ENCODE measurements around the gene EXOC4. TPM values are rescaled to one million over a fixed set of nuclear protein-coding genes. Genes with fewer than 3 reads are reported as not detected.

EXOC4 gene
- total RNA-seq, 3 donors from 2014 or later = 23.9 to 30.4 (median 26.0) TPM

GRCh38 chr7:133290676-133291333 lies 37.9 kb downstream of the EXOC4 start:
- H3K4me1 Mint-ChIP-seq (ENCODE audit: low read depth) = peaks cover 11% of the 10 kb centered on the region
- peak overlapping the region; percentile 13 for H3K4me3 Mint-ChIP-seq
- ATAC-seq = no peak
- H3K36me3 Mint-ChIP-seq (ENCODE audit: insufficient read depth) = peaks cover 37% of the 10 kb centered on the region
- no peaks in the 10 kb centered on the region for H3K27me3 Mint-ChIP-seq (ENCODE audit: low read depth)
- no peaks in the 10 kb centered on the region for H3K9me3 Mint-ChIP-seq
- DNase-seq = no peak

GRCh38 chr7:133292631-133293030 lies 39.8 kb downstream of the EXOC4 start:
- ATAC-seq = no peak
- Mint-ChIP-seq H3K4me3 (no peak overlapping the region), H3K36me3 (ENCODE audit: insufficient read depth) (peaks cover 30% of the 10 kb centered on the region), H3K27me3 (ENCODE audit: low read depth) (no peaks in the 10 kb centered on the region), H3K9me3 (no peaks in the 10 kb centered on the region), H3K4me1 (ENCODE audit: low read depth) (peaks cover 11% of the 10 kb centered on the region)
- no peak for DNase-seq

- Mint-ChIP-seq H3K36me3 (ENCODE audit: insufficient read depth) (peaks cover 26% of the 10 kb centered on the region), H3K4me3 (no peak overlapping the region), H3K27me3 (ENCODE audit: low read depth) (no peaks in the 10 kb centered on the region), H3K9me3 (no peaks in the 10 kb centered on the region), H3K4me1 (ENCODE audit: low read depth) (peaks cover 11% of the 10 kb centered on the region)
- ATAC-seq (no peak), DNase-seq (no peak)
Measured at GRCh38 chr7:133293384-133294160, 40.7 kb downstream of the EXOC4 start.

DNA sequence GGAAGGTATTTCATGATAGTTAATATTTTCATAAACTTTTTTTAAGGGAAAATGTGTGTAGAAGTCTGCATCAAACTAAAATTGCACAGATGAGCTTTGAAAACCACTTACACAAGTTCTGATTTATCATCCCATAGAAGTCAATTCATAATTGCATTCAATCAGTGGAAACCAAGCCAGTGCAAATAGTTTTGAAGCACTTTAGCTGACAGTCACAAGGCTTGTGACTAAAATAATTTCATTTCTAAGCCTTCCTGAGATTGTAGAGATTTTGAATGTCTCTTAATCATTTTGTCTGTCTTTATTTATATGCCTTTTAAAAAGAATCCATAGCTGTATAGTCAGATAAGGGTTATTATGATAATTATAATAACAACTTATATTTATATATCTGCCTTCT lies 41.4 kb downstream of the EXOC4 start:
- ATAC-seq (no peak), DNase-seq (no peak)
- Mint-ChIP-seq H3K4me1 (ENCODE audit: low read depth) (peaks cover 11% of the 10 kb centered on the region), H3K36me3 (ENCODE audit: insufficient read depth) (peaks cover 21% of the 10 kb centered on the region), H3K9me3 (no peaks in the 10 kb centered on the region), H3K27me3 (ENCODE audit: low read depth) (no peaks in the 10 kb centered on the region), H3K4me3 (no peak overlapping the region)

GRCh38 chr7:133295484-133295883 lies 42.6 kb downstream of the EXOC4 start:
- Mint-ChIP-seq H3K36me3 (ENCODE audit: insufficient read depth) (peaks cover 14% of the 10 kb centered on the region), H3K27me3 (ENCODE audit: low read depth) (no peaks in the 10 kb centered on the region), H3K4me3 (no peak overlapping the region), H3K4me1 (ENCODE audit: low read depth) (peaks cover 7% of the 10 kb centered on the region), H3K9me3 (no peaks in the 10 kb centered on the region)
- DNase-seq (no peak), ATAC-seq (no peak)

GRCh38 chr7:133297093-133297492 lies 44.2 kb downstream of the EXOC4 start:
- H3K4me1 Mint-ChIP-seq (ENCODE audit: low read depth) = peaks cover 5% of the 10 kb centered on the region
- no peak for DNase-seq
- no peak for ATAC-seq
- H3K9me3 Mint-ChIP-seq = no peaks in the 10 kb centered on the region
- no peak overlapping the region for H3K4me3 Mint-ChIP-seq
- peaks cover 5% of the 10 kb centered on the region for H3K36me3 Mint-ChIP-seq (ENCODE audit: insufficient read depth)
- H3K27me3 Mint-ChIP-seq (ENCODE audit: low read depth) = no peaks in the 10 kb centered on the region

DNA sequence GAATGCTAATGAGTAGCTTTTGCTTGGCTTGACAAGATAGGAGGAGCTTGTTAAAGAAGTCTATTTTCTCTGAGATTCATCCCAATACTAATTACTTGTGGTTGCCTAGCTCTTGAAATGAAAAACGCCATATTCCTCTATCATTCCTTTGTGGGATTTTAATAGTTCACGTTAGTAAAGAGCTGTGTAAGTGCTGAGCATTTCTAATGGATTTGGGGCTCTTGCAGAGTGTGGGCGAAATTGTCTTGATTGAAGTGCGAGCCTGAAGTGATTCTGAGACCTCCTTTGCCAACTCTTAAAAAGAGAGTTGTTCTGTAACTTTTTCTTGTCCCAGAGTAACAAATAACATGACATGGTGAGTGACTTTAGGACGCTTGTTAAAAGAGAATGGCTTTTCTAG lies 45.2 kb downstream of the EXOC4 start:
- Mint-ChIP-seq H3K36me3 (ENCODE audit: insufficient read depth) (peaks cover 5% of the 10 kb centered on the region), H3K4me3 (no peak overlapping the region), H3K27me3 (ENCODE audit: low read depth) (no peaks in the 10 kb centered on the region), H3K9me3 (no peaks in the 10 kb centered on the region), H3K4me1 (ENCODE audit: low read depth) (peaks cover 5% of the 10 kb centered on the region)
- ATAC-seq (no peak), DNase-seq (no peak)

GRCh38 chr7:133299676-133300075 lies 46.8 kb downstream of the EXOC4 start:
- H3K9me3 Mint-ChIP-seq = no peaks in the 10 kb centered on the region
- H3K36me3 Mint-ChIP-seq (ENCODE audit: insufficient read depth) = peaks cover 5% of the 10 kb centered on the region
- DNase-seq (no peak), ATAC-seq (no peak)
- no peaks in the 10 kb centered on the region for H3K27me3 Mint-ChIP-seq (ENCODE audit: low read depth)
- H3K4me3 Mint-ChIP-seq = no peak overlapping the region
- peaks cover 5% of the 10 kb centered on the region for H3K4me1 Mint-ChIP-seq (ENCODE audit: low read depth)

GRCh38 chr7:133300088-133300487 lies 47.2 kb downstream of the EXOC4 start:
- DNase-seq (no peak), ATAC-seq (no peak)
- Mint-ChIP-seq H3K4me1 (ENCODE audit: low read depth) (peaks cover 5% of the 10 kb centered on the region), H3K27me3 (ENCODE audit: low read depth) (no peaks in the 10 kb centered on the region), H3K9me3 (no peaks in the 10 kb centered on the region), H3K4me3 (no peak overlapping the region), H3K36me3 (ENCODE audit: insufficient read depth) (peaks cover 8% of the 10 kb centered on the region)

GRCh38 chr7:133300811-133301210 lies 47.9 kb downstream of the EXOC4 start:
- peaks cover 5% of the 10 kb centered on the region for H3K4me1 Mint-ChIP-seq (ENCODE audit: low read depth)
- no peak overlapping the region for H3K4me3 Mint-ChIP-seq
- DNase-seq (no peak), ATAC-seq (no peak)
- no peaks in the 10 kb centered on the region for H3K27me3 Mint-ChIP-seq (ENCODE audit: low read depth)
- peaks cover 13% of the 10 kb centered on the region for H3K36me3 Mint-ChIP-seq (ENCODE audit: insufficient read depth)
- no peaks in the 10 kb centered on the region for H3K9me3 Mint-ChIP-seq

DNA sequence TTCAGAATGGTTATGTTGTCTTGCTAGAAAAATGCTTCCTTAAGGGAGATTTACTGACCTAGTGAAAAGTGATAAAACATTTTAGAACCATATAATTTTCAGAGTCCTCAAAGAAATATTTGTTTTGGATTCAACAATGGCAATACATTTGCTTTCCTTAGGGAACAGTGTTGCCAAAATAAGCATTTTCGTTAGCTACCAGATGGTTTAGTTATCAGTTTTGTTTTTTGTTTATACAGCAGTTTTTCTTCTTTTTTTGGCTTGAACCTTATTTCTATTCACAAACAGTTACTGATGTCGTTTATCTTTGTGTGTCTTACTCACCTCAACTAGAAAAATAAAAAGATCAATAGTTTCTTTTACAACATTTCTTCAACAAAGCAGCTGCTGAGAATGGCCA lies 48.6 kb downstream of the EXOC4 start:
- H3K4me3 Mint-ChIP-seq = no peak overlapping the region

DNA sequence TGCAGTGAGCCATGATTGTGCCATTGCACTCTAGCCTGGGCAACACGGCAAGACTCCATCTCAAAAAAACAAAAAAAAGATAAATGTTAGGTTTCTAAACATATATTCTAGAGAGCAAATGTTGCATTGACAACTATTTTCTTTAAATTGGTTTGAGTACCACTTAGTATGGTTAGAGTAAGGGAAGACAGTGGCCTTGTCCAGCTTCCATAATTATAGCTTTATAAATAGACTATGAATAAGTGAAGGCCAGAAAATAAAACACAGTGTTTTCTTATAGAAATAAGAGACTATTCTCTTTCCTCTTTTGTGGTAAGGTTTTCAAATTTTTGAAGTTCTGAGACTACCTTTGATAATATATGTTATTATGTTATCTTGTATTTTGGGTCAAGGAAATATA lies 50.5 kb downstream of the EXOC4 start:
- Mint-ChIP-seq H3K4me3 (no peak overlapping the region), H3K27me3 (ENCODE audit: low read depth) (no peaks in the 10 kb centered on the region), H3K4me1 (ENCODE audit: low read depth) (peaks cover 3% of the 10 kb centered on the region), H3K9me3 (no peaks in the 10 kb centered on the region), H3K36me3 (ENCODE audit: insufficient read depth) (peaks cover 34% of the 10 kb centered on the region)
- ATAC-seq (no peak), DNase-seq (no peak)

More for the DNA sequence above, 48.6 kb downstream of the EXOC4 start:
- no peak for ATAC-seq
- peaks cover 19% of the 10 kb centered on the region for H3K36me3 Mint-ChIP-seq (ENCODE audit: insufficient read depth)
- no peaks in the 10 kb centered on the region for H3K9me3 Mint-ChIP-seq
- H3K4me1 Mint-ChIP-seq (ENCODE audit: low read depth) = peaks cover 3% of the 10 kb centered on the region
- H3K27me3 Mint-ChIP-seq (ENCODE audit: low read depth) = no peaks in the 10 kb centered on the region
- no peak for DNase-seq

GRCh38 chr7:133303931-133304330 lies 51.1 kb downstream of the EXOC4 start:
- ATAC-seq = no peak
- Mint-ChIP-seq H3K4me1 (ENCODE audit: low read depth) (peaks cover 3% of the 10 kb centered on the region), H3K4me3 (no peak overlapping the region), H3K36me3 (ENCODE audit: insufficient read depth) (peaks cover 37% of the 10 kb centered on the region), H3K27me3 (ENCODE audit: low read depth) (no peaks in the 10 kb centered on the region), H3K9me3 (no peaks in the 10 kb centered on the region)
- no peak for DNase-seq

DNA sequence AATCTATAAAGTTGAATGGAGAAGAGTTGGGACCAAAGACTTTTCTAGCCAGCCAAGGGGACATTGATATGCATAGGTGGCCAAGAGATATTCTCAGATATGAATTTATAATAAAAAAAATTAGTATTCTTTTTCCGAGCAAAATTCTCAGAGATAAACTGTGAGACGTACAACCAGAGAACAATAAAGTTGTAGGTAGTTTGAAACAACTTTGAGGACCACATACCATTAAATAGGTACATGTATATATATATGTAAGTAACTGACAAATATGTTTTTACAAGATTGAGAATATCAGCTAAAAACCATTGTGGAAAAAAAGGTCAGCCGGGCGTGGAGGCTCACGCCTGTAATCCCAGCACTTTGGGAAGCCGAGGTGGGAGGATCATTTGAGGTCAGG lies 56.5 kb downstream of the EXOC4 start:
- Mint-ChIP-seq H3K4me3 (no peak overlapping the region), H3K4me1 (ENCODE audit: low read depth) (peaks cover 8% of the 10 kb centered on the region), H3K27me3 (ENCODE audit: low read depth) (no peaks in the 10 kb centered on the region), H3K9me3 (no peaks in the 10 kb centered on the region), H3K36me3 (ENCODE audit: insufficient read depth) (peaks cover 46% of the 10 kb centered on the region)
- DNase-seq (no peak), ATAC-seq (no peak)

GRCh38 chr7:133310232-133310862 lies 57.5 kb downstream of the EXOC4 start:
- Mint-ChIP-seq H3K27me3 (ENCODE audit: low read depth) (no peaks in the 10 kb centered on the region), H3K4me1 (ENCODE audit: low read depth) (peaks cover 8% of the 10 kb centered on the region), H3K4me3 (no peak overlapping the region), H3K36me3 (ENCODE audit: insufficient read depth) (peaks cover 46% of the 10 kb centered on the region), H3K9me3 (no peaks in the 10 kb centered on the region)
- no peak for DNase-seq
- no peak for ATAC-seq

Data from activated T-cell treated with anti-CD3 and anti-CD28 coated beads, Interleukin-2, amount 50 U/mL, for 4 hours (primary cell).